HG02759 (cell line): Measurements from ENCODE around the gene ARMH3.

Source experiments
- ATAC-seq: cut with Tn5 transposase; IDR thresholded peaks from one replicate; pipeline ENCODE4 v1.9.1; 2021; ENCODE audit warnings: mild to moderate bottlenecking, moderate library complexity; ENCODE audit not compliant: unreplicated experiment

Gene ARMH3

GRCh38 chr10:101941871-101942270 lies 114.1 kb downstream of the ARMH3 start:
- no peak for ATAC-seq

GRCh38 chr10:101940916-101941315 lies 115.1 kb downstream of the ARMH3 start:
- ATAC-seq: no peak

GRCh38 chr10:101939729-101940128 lies 116.2 kb downstream of the ARMH3 start:
- no peak for ATAC-seq

DNA sequence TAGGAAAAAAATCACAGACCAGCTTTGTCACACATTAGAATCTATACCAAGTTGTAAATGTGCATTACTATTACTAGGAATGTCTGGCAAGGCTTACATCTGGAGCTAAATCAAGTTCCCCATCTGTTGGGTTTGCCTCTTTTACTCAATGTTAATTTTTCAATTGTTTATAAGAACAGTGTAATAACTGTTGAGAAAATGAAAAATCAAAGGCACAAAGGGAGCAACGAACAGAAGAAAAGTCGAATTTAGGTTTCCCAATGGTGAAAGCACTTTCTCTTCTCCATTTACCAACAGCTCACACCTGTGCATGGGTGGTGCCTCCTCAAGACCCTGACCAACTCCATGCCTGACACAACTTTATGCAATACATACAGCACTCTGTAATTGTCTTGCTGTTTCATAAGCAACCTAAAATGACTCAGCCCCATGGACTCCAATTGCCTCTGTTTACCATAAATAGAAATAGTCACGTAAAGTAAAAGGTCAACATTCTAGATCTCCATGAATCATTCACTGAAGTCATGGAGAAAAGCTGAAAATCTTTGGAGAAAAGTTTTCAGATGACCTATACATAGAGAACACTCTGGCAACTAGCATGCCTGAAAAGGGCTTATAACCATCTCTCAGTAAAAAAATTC lies 116.8 kb downstream of the ARMH3 start:
- ATAC-seq: no peak

GRCh38 chr10:101938305-101939007 lies 117.5 kb downstream of the ARMH3 start:
- no peak for ATAC-seq

- ATAC-seq: no peak
These were observed 120.5 kb downstream of the ARMH3 start for GRCh38 chr10:101935431-101935830.

GRCh38 chr10:101934686-101935305 lies 121.2 kb downstream of the ARMH3 start:
- ATAC-seq: no peak

- no peak for ATAC-seq
These were observed 122.0 kb downstream of the ARMH3 start for GRCh38 chr10:101933976-101934375.

DNA sequence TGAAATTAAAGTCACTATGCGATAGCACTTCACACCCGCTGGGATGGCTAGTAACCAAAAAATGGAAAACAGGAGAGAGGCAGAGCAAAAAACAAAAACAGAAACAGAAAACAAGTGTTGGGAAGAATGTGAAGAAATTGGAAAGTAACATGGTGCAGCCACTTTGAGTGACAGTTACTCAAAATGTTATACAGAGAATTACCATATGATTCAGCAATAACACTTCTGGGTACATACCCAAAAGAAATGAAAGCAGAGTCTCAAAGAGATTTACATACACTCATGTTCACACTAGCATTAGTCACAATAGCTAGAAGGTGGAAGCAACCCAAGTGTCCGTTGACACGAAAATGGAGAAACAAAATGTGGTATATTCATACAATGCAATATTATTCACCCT lies 123.8 kb downstream of the ARMH3 start:
- no peak for ATAC-seq

DNA sequence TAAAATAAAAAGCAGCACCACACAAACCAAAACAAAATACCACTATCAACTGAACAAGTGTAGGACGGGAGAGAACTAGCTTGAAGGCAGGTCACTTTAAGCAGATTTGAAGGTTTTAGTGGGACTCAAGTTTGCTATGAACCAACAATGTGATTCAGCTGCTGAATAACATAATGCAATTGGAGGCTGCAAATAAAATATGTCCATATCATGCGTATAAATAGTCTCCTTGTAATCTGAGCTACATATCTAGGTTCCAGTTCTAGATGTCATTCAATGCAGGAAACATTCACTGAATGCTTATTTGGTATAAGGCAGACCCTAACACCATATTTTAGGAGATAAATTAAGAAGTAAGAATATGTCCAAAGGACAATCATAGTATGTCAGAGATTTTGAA lies 130.9 kb downstream of the ARMH3 start:
- no peak for ATAC-seq

GRCh38 chr10:101923256-101923655 lies 132.7 kb downstream of the ARMH3 start:
- ATAC-seq: no peak

DNA sequence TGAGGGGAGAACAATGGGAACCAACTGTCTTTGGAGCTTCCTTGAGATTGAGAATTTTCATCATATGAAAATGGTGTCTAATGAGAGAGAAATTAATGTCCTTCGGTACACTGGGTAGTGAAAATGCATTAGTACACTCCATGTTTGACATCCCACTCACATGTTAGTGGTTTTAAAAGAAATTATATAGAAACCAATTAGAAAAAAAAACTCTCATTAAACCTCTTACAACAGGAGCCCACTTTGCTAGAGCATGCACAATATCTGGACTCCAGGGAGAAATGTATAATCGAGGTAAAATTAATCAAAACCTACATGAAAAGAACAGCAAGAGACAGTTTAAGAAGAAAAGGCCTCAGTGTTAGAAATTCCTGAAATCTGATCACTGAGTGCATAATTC lies 133.1 kb downstream of the ARMH3 start:
- no peak for ATAC-seq

- ATAC-seq: no peak
These were observed 135.4 kb downstream of the ARMH3 start for GRCh38 chr10:101920546-101920945.

- ATAC-seq: no peak
These were observed 136.8 kb downstream of the ARMH3 start for GRCh38 chr10:101919026-101919770.

DNA sequence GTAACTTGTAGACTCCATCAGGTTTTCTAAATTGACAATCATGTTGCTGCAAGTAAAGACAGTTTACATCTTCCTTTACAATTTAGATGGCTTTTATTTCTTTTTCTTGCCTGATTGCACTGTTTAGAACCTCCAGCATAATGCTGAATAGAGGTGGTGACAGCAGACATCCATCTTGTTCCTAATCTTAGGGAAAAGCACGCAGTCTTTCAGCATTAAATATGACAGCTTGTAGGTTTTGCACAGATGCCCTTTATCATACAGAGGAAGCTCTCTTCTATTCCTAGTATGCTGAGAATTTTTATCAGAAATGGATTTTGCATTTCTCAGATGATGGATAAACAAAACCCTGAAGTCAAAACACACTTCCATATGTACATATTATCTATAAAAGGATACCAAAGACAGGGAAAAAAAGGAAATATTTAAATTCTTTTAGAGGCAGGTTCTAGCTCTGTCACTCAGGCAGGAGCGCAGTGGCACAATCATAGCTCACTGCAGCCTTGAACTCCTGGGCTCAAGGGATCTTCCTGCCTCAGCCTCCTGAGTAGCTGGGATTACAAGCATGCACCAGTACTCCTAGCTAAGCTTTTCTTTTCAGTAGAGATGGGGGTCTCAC lies 143.3 kb downstream of the ARMH3 start:
- no peak for ATAC-seq

- no peak for ATAC-seq
These were observed 149.3 kb downstream of the ARMH3 start for GRCh38 chr10:101906586-101907183.

- no peak for ATAC-seq
These were observed 150.7 kb downstream of the ARMH3 start for GRCh38 chr10:101905251-101905650.

GRCh38 chr10:101903827-101904550 lies 152.0 kb downstream of the ARMH3 start:
- ATAC-seq: peak; percentile 91

GRCh38 chr10:101902820-101903145 lies 153.2 kb downstream of the ARMH3 start:
- ATAC-seq: no peak
